Measurements from ENCODE around the gene VPS13D. TPM values are rescaled to one million over a fixed set of nuclear protein-coding genes. Genes with fewer than 3 reads are reported as not detected.

Gene VPS13D
- total and polyA plus RNA-seq, 2 experiments from 2014 or later = 10.7 to 34.9 TPM

- TF ChIP-seq ZNF462 (CRISPR knock-in tag; IDR thresholded peaks at IDR 0.05) (no peak), STAT1 (IDR thresholded peaks at IDR 0.05; ENCODE audit: unreplicated experiment) (no peak), EZH2 (IDR thresholded peaks at IDR 0.05; ENCODE audit: low read depth, unreplicated experiment) (no peak), ZNF114 (CRISPR knock-in tag; IDR thresholded peaks at IDR 0.05) (no peak), ETS1 (IDR thresholded peaks at IDR 0.05) (no peak), CREB1 (CRISPR knock-in tag; IDR thresholded peaks at IDR 0.05; ENCODE audit: low read depth) (no peak), EZH2phosphoT487 (IDR thresholded peaks at IDR 0.05; ENCODE audit: unreplicated experiment) (no peak), JUNB (IDR thresholded peaks at IDR 0.05; ENCODE audit: unreplicated experiment) (no peak)
Measured at GRCh38 chr1:12447849-12448312, 218.1 kb downstream of the VPS13D start (continued).

GRCh38 chr1:12448746-12449177 lies 218.9 kb downstream of the VPS13D start:
- Histone ChIP-seq H3K9me2 (ENCODE audit: insufficient read depth) (no peaks in the 10 kb centered on the region), H3K4me3 (no peak overlapping the region), H3K4me2 (no peak overlapping the region), H3K27me3 (ENCODE audit: insufficient read depth) (no peaks in the 10 kb centered on the region), H3K27ac (ENCODE audit: low read depth) (no peak overlapping the region), H3K4me1 (ENCODE audit: insufficient read depth) (peaks cover 10% of the 10 kb centered on the region; the same call in 1 of the 2 replicates), H3K36me3 (ENCODE audit: insufficient read depth) (no peaks in the 10 kb centered on the region), H3F3A (replicated peaks; ENCODE audit: low read depth) (no peaks in the 10 kb centered on the region), H3K79me2 (replicated peaks; ENCODE audit: insufficient read depth) (no peaks in the 10 kb centered on the region), H2AFZ (no peak overlapping the region), H4K20me1 (replicated peaks; ENCODE audit: insufficient read depth) (no peaks in the 10 kb centered on the region)
- TF ChIP-seq POLR2AphosphoS5 (IDR thresholded peaks at IDR 0.05; ENCODE audit: low read depth) = no peak
- TF ChIP-seq ZNF114 (CRISPR knock-in tag; IDR thresholded peaks at IDR 0.05) = no peak
- H3K9me3 Mint-ChIP-seq = no peaks in the 10 kb centered on the region
- H3K27ac Mint-ChIP-seq = no peak overlapping the region
- ATAC-seq (no peak), DNase-seq (ENCODE audit: low spot score) (no peak)
- no peaks in the 10 kb centered on the region for H3K36me3 Mint-ChIP-seq (ENCODE audit: low read depth)
- H3K4me1 Mint-ChIP-seq = peaks cover 12% of the 10 kb centered on the region
- H3K27me3 Mint-ChIP-seq (ENCODE audit: insufficient read depth, low read depth, poor library complexity) = peaks cover 1% of the 10 kb centered on the region
- H3K4me3 Mint-ChIP-seq = no peak overlapping the region

Measured in GM23338 (cell line).